Upper lobe of left lung (tissue), 6 donors: ENCODE data around the gene HIP1. TPM values are rescaled to one million over a fixed set of nuclear protein-coding genes. Genes with fewer than 3 reads are reported as not detected.
A peak's percentile ranks its signal among the peaks of the same experiment; 100 is the strongest.
"Not testable (repeated sequence)": the region's sequence is repeated elsewhere in the genome, so short reads cannot be mapped to it uniquely, and the experiment has no call there.

ENCODE experiments used
- ATAC-seq, 2 donors: fragments of 200-7000 bp; cut with Tn5 transposase; one replicate each; pipeline ENCODE4 v1.9.1; 2022; ENCODE audit warnings: mild to moderate bottlenecking in 2 of 2, moderate library complexity in 2 of 2; ENCODE audit not compliant: low FRiP score in 2 of 2
- DNase-seq, 2 donors: peaks; one replicate each; pipeline ENCODE4 v3.0.0-alpha.2; 2019 to 2020
- H3K27ac ChIP-seq, 4 donors: fragments of 200-600 bp; sonication (generic); one replicate each; pipeline ENCODE4 v1.5.1; 2016 to 2019
- H3K27me3 ChIP-seq, 4 donors: fragments of 200-600 bp; sonication (generic); one replicate each; pipeline ENCODE4 v1.5.1; 2017 to 2019
- H3K36me3 ChIP-seq, 4 donors: fragments of 200-600 bp; sonication (generic); one replicate each; pipeline ENCODE4 v1.5.1; 2016 to 2019
- H3K4me1 ChIP-seq, 4 donors: fragments of 200-600 bp; sonication (generic); one replicate each; pipeline ENCODE4 v1.5.1; 2018 to 2019
- H3K4me3 ChIP-seq, 4 donors: fragments of 200-600 bp; sonication (generic); one replicate each; pipeline ENCODE4 v1.5.1; 2017 to 2019; ENCODE audit warnings: mild to moderate bottlenecking in 2 of 4, moderate library complexity in 1 of 4
- H3K9me3 ChIP-seq, 4 donors: fragments of 200-600 bp; sonication (generic); one replicate each; pipeline ENCODE4 v1.5.1; 2018 to 2019
- POLR2A ChIP-seq, 4 donors: fragments of 450-650 bp; IDR thresholded peaks; one replicate each; pipeline ENCODE4 v1.5.1; 2016 to 2017; ENCODE audit warnings: antibody characterized with exemption in 4 of 4, mild to moderate bottlenecking in 2 of 4
- POLR2AphosphoS5 ChIP-seq, 2 donors: sonication (generic); formaldehyde crosslinking; IDR thresholded peaks; one replicate each; pipeline ENCODE4 v1.5.1; 2017; ENCODE audit warnings: antibody characterized with exemption in 2 of 2
- WGBS, 2 donors: methylation state at CpG; one replicate each; pipeline ENCODE4 v1.1.5; 2017 to 2018; 5-methylcytosine and 5-hydroxymethylcytosine counted together
- small RNA-seq, 4 donors: library from RNA; depleted of rRNA; stranded (forward); fragments of <200 nt; gene quantifications; one replicate each; pipeline ENCODE3, GENCODE V24; 2016
- total RNA-seq, 6 donors: library from RNA; depleted of rRNA in 4 of 6; stranded (reverse); fragments of >200 nt in 4 of 6; gene quantifications; one replicate each; pipeline versions ENCODE4 v1.1.0 to v1.2.1, GENCODE V29; 2016 to 2021
- donor health status: DM: no; HTN: no; CAD: no; lungs with moderate emphysema.
- donor health status: DM: no; HTN: yes; CAD: no; lungs with severe emphysema.

Gene HIP1
- total RNA-seq, 6 donors from 2014 or later = 43.9 to 66.0 (median 55.2) TPM

DNA sequence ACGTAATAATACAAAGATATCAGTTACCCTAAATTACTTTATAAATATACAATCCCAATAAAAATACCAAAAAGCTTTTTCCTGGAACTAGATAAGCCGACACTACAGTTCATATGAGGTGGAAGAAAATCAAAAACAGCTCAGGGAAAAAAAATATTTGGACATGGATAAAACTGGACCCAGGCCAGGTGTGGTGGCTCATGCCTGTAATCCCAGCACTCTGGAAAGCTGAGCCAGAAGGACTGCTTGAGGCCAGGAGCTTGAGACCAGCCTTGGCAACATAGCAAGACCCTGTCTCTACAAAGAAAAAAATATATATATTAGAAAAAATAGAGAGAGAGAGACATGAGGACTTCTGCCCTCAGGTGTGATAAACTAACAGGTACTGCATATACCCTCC, 219.9 kb downstream of the HIP1 start:
- not testable (repeated sequence) for H3K9me3 ChIP-seq, H3K4me1 ChIP-seq, H3K27ac ChIP-seq, H3K27me3 ChIP-seq, H3K4me3 ChIP-seq, DNase-seq, ATAC-seq
- H3K36me3 ChIP-seq = peaks cover 4 to 46% (median 14%) of the 10 kb centered on the region in 4 donors
- WGBS, 2 donors = 78 to 85% methylated on average over 2 of the region's 2 CpGs

DNA sequence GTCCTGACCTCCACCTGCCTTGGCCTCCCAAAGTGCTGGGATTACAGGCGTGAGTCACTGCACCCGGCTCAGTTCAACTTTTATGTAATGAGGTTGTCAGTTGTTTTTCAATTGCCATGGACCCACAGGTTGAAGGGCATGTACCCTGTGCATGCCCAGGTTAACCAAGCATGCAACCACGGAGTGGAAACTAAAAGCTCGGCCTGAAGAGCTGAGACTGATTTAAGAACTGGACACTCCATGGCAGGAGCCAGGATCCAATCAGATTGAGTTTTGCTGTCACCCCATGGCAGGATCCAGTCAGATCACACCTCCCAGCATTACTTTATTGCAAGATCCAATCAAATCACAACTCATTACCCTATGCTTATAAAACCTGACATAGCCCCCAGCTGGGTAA, 229.7 kb downstream of the HIP1 start:
- not testable (repeated sequence) for H3K27ac ChIP-seq, ATAC-seq, H3K4me1 ChIP-seq, H3K27me3 ChIP-seq, H3K9me3 ChIP-seq, DNase-seq, H3K4me3 ChIP-seq
- peaks cover 3 to 10% (median 4%) of the 10 kb centered on the region in 4 donors for H3K36me3 ChIP-seq
- 100% methylated on average over 2 of the region's 4 CpGs; no CpG with 5 or more reads in 1 of the 2 donors for whole genome bisulfite sequencing, 2 donors

DNA sequence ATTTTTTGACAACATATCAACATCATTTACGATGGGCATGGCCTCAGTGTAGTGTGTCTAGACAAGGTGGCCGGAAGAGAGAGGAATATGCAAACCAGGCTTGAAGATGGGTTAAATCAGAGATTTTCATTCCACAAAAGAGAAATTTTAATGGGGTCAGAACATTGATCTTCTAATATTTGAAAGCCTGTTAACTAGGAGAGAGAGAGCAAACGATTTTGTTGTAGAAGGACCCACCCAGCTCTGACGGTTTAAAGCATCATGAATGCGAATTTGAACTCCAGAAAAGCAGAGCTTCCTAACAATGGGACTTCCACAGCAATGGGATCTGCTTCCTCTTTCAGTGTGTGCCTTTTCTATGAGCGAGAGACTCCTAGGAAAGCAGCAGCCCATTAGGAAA, 246.7 kb downstream of the HIP1 start, which contains the start of gene SPDYE5:
TSS of gene SPDYE5 (plus strand) at position 301 of the 400 bp plus-strand sequence. CDS start 1,728 bp downstream, outside the sequence.
- H3K27ac ChIP-seq, DNase-seq, H3K9me3 ChIP-seq, H3K4me1 ChIP-seq, H3K36me3 ChIP-seq, H3K4me3 ChIP-seq, ATAC-seq, H3K27me3 ChIP-seq: not testable (repeated sequence)
- WGBS, 2 donors = 77 to 83% methylated on average over 5 of the region's 6 CpGs

DNA sequence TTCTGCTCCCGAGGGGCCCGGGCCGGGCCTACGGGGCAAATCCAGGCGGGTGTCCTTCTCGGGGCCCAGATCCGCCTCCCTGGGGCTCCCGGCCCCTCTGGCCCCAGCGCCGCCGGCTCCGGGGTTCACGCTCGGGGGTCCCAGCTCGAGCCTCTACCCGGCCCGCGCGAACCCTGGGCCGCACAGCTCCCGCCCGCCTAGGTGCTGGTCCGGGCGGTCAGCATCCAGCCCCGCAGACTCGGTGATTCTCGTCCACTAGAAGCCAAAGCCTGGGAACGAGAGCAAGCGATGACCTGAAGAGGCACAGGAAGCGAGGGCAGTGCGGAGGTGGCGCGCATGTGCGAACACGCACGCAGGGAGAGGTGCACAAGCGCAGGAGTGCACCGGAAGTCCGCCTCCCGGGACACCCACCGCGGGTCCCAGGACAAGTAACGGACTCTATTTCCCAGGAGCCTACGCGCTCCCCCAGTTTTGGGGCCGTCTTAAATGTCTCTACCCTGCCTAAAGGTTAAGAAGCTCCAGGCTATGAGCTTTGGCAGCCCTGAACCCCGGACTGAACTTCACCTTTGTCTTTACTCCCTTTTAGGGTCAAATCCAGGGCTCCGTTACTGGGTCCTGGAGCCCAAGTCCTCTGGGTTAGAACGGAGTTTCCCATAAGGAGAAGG, 252.6 kb downstream of the HIP1 start, which contains the start of gene POM121C:
TSS of gene POM121C (minus strand) at position 321 of the 665 bp plus-strand sequence. CDS start 44,803 bp downstream, outside the sequence.
- 0 to 2% methylated on average over 10 to 11 of the region's 49 CpGs for WGBS, 2 donors
- not testable (repeated sequence) for H3K9me3 ChIP-seq, H3K27me3 ChIP-seq, H3K36me3 ChIP-seq, H3K4me1 ChIP-seq
- ATAC-seq (peak; percentile 98 to 100), DNase-seq (peak; percentile 96)
- peak; percentile 66 to 87 for TF ChIP-seq POLR2AphosphoS5 (IDR thresholded peaks at IDR 0.05)
- TF ChIP-seq POLR2A (IDR thresholded peaks at IDR 0.05) = peak in 2 of 4 donors; percentile 33 to 53
- H3K27ac ChIP-seq = peak within 1 kb of the TSS; percentile 81 to 88 (median 87)
- H3K4me3 ChIP-seq = peak within 1 kb of the TSS; percentile 70 to 84 (median 76)

GRCh38 chr7:75485355-75485978, 253.3 kb downstream of the HIP1 start:
- H3K36me3 ChIP-seq, H3K27me3 ChIP-seq, H3K4me1 ChIP-seq, ATAC-seq, H3K9me3 ChIP-seq, DNase-seq: not testable (repeated sequence)
- peak overlapping the region; percentile 70 to 84 (median 76) for H3K4me3 ChIP-seq
- 3 to 4% methylated on average over 17 to 31 of the region's 32 CpGs for WGBS, 2 donors
- H3K27ac ChIP-seq = peak overlapping the region; percentile 81 to 88 (median 87)

Small RNA genes within 50 kb of the gene (small RNA-seq; reads per million reads assigned to genes)
- 0 reads per million in 4 donors for gene AC211429.1
- gene RF00019 = 0 reads per million in 4 donors

Other genes with a start within 250 kb of the HIP1 start
- not detected for gene SPDYE5, start 246.6 kb downstream of the HIP1 start, total RNA-seq
- 1 to 10 TPM in 1 of 6 donors, under 1 TPM in 1, not detected in 4; 0.71 to 3.6 TPM for gene CCL26, start 33.3 kb upstream of the HIP1 start, total RNA-seq
- gene CCL24, start 74.9 kb upstream of the HIP1 start, total RNA-seq = 1 to 10 TPM in 4 of 6 donors, not detected in 2; 1.4 to 7.6 (median 2.7) TPM
- 100 to 1,000 TPM in 2 of 6 donors, 10 to 100 TPM in 4; 35.6 to 132 (median 82.5) TPM for gene RHBDD2, start 140.1 kb upstream of the HIP1 start, total RNA-seq
- 100 to 1,000 TPM; 107 to 257 (median 194) TPM for gene POR, start 176.2 kb upstream of the HIP1 start, total RNA-seq